LNCaP clone FGC (cell line): ENCODE results near the gene ZDHHC3.
"Not testable (repeated sequence)": the region's sequence is repeated elsewhere in the genome, so short reads cannot be mapped to it uniquely, and the experiment has no call there.

Experiments used
- DNase-seq: peaks from one replicate; pipeline ENCODE4 v3.0.0-alpha.2; 2011; ENCODE audit warnings: low read depth
- H3K4me3 ChIP-seq: 2 replicates; pipeline ENCODE4 v1.5.1; 2011; ENCODE audit warnings: mild to moderate bottlenecking, low read depth, low read length, control low read depth
- TF ChIP-seq, protein P1 (sequence below): IDR thresholded peaks from 2 replicates; pipeline ENCODE4 v1.5.1; 2012; ENCODE audit warnings: mild to moderate bottlenecking; ENCODE audit not compliant: control insufficient read depth, insufficient read depth; ENCODE audit errors: extremely low read depth

Gene ZDHHC3

DNA sequence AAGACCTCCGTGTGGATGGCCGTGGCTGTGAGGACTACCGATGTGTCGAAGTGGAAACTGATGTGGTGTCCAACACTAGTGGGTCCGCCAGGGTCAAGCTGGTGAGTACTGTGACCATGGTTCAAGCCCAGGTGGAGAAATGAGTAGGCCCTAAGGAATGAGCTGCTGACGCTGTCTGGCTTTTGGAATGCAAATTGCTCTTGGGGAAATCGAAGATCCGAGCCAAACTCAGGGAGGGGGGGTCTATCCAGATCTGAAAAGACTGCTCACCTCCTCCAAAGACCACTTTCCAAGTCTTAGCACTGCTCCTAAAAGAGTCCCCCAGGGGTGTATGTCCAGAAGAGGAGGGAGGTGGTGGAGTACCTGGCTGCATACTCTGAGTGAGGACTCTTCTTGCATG is 13.2 kb upstream of the ZDHHC3 start:
- no peak overlapping the region for H3K4me3 ChIP-seq
- TF ChIP-seq, protein P1, sequence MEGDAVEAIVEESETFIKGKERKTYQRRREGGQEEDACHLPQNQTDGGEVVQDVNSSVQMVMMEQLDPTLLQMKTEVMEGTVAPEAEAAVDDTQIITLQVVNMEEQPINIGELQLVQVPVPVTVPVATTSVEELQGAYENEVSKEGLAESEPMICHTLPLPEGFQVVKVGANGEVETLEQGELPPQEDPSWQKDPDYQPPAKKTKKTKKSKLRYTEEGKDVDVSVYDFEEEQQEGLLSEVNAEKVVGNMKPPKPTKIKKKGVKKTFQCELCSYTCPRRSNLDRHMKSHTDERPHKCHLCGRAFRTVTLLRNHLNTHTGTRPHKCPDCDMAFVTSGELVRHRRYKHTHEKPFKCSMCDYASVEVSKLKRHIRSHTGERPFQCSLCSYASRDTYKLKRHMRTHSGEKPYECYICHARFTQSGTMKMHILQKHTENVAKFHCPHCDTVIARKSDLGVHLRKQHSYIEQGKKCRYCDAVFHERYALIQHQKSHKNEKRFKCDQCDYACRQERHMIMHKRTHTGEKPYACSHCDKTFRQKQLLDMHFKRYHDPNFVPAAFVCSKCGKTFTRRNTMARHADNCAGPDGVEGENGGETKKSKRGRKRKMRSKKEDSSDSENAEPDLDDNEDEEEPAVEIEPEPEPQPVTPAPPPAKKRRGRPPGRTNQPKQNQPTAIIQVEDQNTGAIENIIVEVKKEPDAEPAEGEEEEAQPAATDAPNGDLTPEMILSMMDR: no peak
- no peak for DNase-seq

DNA sequence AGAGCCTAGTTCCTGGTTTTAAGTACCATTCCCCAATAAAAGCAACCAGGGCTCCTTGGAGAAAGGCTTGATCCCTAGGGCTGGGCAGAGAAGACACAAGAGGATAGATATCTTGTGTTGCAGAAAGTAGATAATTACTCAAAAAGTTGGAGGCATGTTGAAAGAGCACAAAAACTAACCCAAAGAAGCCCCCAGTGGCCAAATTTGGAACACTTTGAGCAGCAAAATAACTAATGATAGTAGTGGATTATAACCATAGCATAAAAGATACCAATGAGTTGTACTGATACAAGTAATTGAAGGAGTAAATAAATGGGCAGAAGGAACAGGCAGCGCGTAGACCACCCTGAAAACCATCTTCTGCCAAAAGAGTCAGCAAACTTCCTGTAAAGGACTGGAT is 12.1 kb upstream of the ZDHHC3 start:
- TF ChIP-seq, protein P1: peak; percentile 19; the same call in 1 of the 2 replicates
- no peak overlapping the region for H3K4me3 ChIP-seq
- DNase-seq: no peak

DNA sequence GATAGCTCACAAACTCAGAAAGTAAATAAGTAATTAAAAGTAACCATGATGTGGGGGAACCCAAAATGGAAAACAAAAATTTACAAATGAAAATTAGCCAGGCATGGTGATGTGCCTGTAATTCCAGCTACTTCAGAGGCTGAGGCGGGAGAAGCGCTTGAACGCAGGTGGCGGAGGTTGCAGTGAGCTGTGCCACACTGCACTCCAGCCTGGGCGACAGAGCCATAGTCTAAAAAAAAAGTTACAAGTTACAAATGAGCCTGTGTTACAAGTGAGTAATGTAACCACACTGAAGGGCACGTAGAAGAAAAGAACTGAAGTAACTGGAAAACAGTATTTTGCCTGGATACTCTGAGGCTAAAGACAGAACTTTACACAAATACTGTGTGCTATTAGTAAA is 11.4 kb upstream of the ZDHHC3 start:
- no peak overlapping the region for H3K4me3 ChIP-seq
- DNase-seq: no peak
- TF ChIP-seq, protein P1: no peak

DNA sequence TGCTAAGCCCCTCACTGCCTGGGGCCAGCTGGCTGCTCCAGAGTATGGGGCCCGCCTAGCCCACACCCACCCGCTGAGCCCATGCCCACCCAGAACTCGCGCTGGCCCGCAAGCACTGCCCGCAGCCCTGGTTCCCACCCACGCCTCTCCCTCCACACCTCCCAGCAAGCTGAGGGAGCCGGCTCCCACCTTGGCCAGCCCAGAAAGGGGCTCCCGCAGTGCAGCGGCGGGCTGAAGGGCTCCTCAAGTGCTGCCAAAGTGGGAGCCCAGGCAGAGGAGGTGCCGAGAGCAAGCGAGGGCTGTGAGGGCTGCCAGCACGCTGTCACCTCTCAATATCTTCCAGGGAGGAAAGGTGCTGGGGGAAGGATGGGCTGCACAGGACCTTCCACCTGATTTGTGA is 10.4 kb upstream of the ZDHHC3 start:
- not testable (repeated sequence) for H3K4me3 ChIP-seq, DNase-seq

DNA sequence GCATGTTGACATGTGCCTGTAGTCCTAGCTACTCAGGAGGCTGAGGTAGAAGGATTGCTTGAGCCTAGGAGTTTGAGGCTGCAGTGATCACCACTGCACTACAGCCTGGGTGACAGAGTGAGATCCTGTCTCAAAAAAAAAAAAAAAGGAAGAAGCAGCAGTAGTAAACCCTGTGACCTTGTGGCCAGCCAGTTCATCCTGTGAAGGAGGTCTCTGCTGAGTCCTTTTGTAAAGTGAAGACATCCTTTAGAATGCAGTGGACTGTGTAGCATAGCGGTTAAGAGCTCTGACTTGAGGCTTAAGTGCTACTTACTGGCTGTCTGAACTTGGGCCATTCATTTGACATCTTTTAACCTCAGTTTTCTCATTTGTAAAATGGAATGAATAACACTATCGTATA is 8.4 kb upstream of the ZDHHC3 start:
- DNase-seq: no peak
- H3K4me3 ChIP-seq: no peak overlapping the region
- TF ChIP-seq, protein P1: no peak

DNA sequence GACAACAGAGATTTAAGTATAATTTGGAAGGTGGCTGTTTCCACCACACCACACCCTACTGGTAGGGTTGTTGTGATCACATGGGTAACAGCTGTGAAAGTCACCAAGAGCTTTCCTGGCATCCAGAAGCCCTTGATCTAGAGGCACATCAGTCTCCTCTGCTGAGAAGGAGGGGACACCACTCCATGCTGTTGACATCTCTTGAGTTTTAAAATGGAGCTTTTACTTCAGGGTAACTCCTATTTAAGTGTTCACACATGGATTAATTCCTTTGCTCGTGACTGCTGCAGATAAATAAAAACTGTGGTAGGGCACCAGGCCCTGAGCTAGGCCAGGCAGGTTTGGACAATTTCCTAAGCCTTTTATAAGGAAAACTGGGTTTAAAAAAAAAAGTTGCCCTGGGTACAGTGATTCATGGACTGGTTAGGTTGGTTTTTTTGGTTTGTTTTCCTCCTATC is 7.5 kb upstream of the ZDHHC3 start:
- no peak for DNase-seq
- TF ChIP-seq, protein P1: no peak
- H3K4me3 ChIP-seq: peak overlapping the region; percentile 1; the same call in 1 of the 2 replicates

DNA sequence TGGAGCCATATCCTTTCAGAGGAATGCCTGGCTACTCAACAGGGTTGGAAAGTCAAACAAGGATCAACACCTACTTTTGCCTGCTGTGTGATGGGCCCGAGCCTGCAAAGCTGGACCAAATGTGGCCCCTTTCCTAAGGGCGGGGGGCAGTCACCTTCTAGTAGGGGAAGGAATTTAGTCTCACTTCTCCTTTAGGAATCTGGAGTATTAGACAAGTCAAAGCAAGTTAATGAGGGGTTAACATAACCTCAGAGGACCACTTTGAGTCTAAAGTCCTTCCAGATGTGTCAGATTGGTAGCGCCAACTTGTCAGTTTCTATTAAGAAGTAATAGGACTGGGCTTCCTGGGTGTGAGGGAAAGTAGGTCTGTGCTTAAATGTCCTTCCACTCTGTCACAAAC is 6.8 kb upstream of the ZDHHC3 start:
- no peak overlapping the region for H3K4me3 ChIP-seq
- TF ChIP-seq, protein P1: no peak
- no peak for DNase-seq

DNA sequence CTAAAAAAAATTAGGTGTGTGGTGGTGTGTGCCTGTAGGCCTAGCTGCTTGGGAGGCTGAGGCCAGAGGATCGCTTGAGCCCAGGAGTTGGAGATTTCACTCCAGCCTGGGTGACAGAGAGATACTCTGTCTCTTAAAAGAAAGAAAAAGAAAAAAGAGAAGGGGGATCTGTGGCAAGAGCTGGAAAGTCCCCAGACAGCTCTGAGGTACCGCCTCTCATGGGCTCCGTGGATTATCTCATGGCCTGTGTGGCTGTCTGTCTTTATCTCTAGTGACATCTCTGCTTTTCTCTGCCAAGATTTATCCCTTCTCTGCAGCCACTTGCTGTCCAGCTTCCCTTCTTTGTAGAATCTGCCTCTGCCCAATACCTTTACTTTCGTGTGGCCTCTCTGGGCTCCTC is 5.8 kb upstream of the ZDHHC3 start:
- TF ChIP-seq, protein P1: no peak
- DNase-seq: no peak
- no peak overlapping the region for H3K4me3 ChIP-seq
